Fibroblast of villous mesenchyme (primary cell): Measurements from ENCODE around the gene KLF14. TPM values are rescaled to one million over a fixed set of nuclear protein-coding genes. Genes with fewer than 3 reads are reported as not detected.

ENCODE experiments used
- DNase-seq: peaks from one replicate; pipeline ENCODE4 v3.0.0-alpha.2; 2010; ENCODE audit warnings: low read depth
- H3K4me3 ChIP-seq: 2 replicates; pipeline ENCODE4 v1.5.1; 2011; ENCODE audit warnings: low read depth, mild to moderate bottlenecking, low read length
- CTCF ChIP-seq: IDR thresholded peaks from 2 replicates; pipeline ENCODE4 v1.5.1; 2012; ENCODE audit warnings: low read depth, mild to moderate bottlenecking, low read length; ENCODE audit not compliant: insufficient read depth
- total RNA-seq: library from RNA; depleted of rRNA; stranded (reverse); fragments of >200 nt; gene quantifications from 2 replicates; pipeline ENCODE4 v1.2.3, GENCODE V29; 2012

Gene KLF14
- total RNA-seq, 1 donor: under 0.01 TPM

- TF ChIP-seq CTCF: no peak
- no peak overlapping the region for H3K4me3 ChIP-seq
- DNase-seq: no peak
Observed at GRCh38 chr7:130736298-130736900, 2.4 kb upstream of the KLF14 start.

- H3K4me3 ChIP-seq: peak overlapping the region; percentile 66
- no peak for TF ChIP-seq CTCF
- DNase-seq: peak; percentile 25
Observed at GRCh38 chr7:130734815-130735716, 1.1 kb upstream of the KLF14 start.

- peak; percentile 9 for DNase-seq
Observed at GRCh38 chr7:130732980-130733930, 752 bp downstream of the KLF14 start.

GRCh38 chr7:130723784-130724183, 10.2 kb downstream of the KLF14 start:
- no peak for DNase-seq

More at GRCh38 chr7:130732980-130733930, 752 bp downstream of the KLF14 start:
- no peak for TF ChIP-seq CTCF
- H3K4me3 ChIP-seq: peak overlapping the region; percentile 66

GRCh38 chr7:130721486-130722277, 12.3 kb downstream of the KLF14 start:
- no peak overlapping the region for H3K4me3 ChIP-seq
- DNase-seq: peak; percentile 85
- peak; percentile 88 for TF ChIP-seq CTCF

More at GRCh38 chr7:130723784-130724183, 10.2 kb downstream of the KLF14 start:
- no peak for TF ChIP-seq CTCF
- H3K4me3 ChIP-seq: no peak overlapping the region

GRCh38 chr7:130719541-130719940, 14.5 kb downstream of the KLF14 start:
- no peak overlapping the region for H3K4me3 ChIP-seq
- TF ChIP-seq CTCF: no peak
- no peak for DNase-seq
